Neural progenitor cell (in vitro differentiated cells): ENCODE measurements around the gene AHRR.
A peak's percentile ranks its signal among the peaks of the same experiment; 100 is the strongest.

Source experiments
- CTCF ChIP-seq: fragments of 200-600 bp; sonication (generic); IDR thresholded peaks from 2 replicates; pipeline ENCODE4 v1.5.1; 2017; ENCODE audit warnings: antibody characterized with exemption, mild to moderate bottlenecking
- EZH2phosphoT487 ChIP-seq: fragments of 200-600 bp; sonication (generic); IDR thresholded peaks from 2 replicates; pipeline ENCODE4 v1.6.1; 2017; ENCODE audit warnings: antibody characterized with exemption

GRCh38 chr5:442335-443238 is 121.1 kb downstream of the AHRR start, which contains the start of gene EXOC3:
- TF ChIP-seq CTCF (no peak), EZH2phosphoT487 (peak; percentile 43)
